Right renal pelvis (tissue), 4 donors: Measurements from ENCODE around the gene RRAGD. TPM values are rescaled to one million over a fixed set of nuclear protein-coding genes. Genes with fewer than 3 reads are reported as not detected.
"Not testable (repeated sequence)": the region's sequence is repeated elsewhere in the genome, so short reads cannot be mapped to it uniquely, and the experiment has no call there.

Experiments used
- DNase-seq, 4 donors: peaks; one replicate each; pipeline ENCODE4 v3.0.0-alpha.2; 2013; ENCODE audit warnings: low read depth in 4 of 4, low spot score in 3 of 4, missing footprints in 1 of 4
- polyA plus RNA-seq, 4 donors: library from polyadenylated mRNA; unstranded; fragments of 120-200 nt; gene quantifications; one replicate each; pipeline ENCODE4 v1.2.1, GENCODE V29; 2013; ENCODE audit not compliant: insufficient read length in 4 of 4

RRAGD gene
- polyA plus RNA-seq, 4 donors = 30.8 to 43.0 (median 36.1) TPM

DNA sequence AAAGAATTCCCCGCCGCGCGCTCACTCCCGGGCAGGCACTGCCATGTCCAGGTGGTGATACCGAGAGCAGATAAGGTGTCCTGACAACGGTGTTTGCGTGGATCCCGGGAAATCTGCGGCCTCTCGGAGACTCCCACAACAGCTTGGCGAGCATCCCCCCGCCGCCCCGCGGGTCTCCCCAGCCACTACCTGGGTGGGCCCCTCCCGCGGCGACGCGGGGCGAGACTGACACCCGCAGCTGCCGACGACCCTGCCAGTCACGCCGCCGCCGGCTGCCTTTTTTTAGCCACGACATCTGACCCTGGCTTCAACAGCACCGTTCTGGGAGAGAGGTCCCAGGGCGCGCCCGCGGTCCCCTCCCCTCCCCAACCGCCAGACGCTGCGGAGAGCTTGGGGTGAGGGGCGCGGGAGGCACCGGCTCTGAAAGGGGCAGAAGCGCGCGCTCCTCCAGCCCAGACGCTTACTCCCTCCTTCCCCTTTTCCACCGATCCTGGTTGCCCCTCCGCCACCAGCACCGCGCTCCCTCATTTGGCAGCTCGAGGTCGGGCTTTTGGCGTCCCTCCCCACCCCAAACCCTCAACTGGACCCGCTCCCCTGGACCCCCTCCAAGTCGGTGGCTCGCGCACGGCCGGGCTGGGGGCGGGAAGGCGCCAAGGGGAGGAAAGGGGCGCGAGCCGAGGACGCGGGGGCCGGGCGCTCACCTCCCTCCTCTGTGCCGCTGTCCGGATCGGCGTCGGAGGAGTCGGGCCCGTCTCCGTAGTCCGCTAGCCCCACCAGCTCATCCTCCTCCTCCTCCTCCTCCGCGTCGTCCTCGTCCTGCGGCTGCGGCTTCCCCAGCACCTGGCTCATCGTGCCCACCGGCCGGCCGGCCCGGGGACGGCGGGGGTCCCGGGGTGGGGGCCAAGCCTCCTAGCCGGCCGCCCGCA lies 665 bp downstream of the RRAGD start:
- DNase-seq = peak in 1 of 4 donors; percentile 38

- no peak for DNase-seq
Measured at GRCh38 chr6:89410788-89411144, 1.3 kb downstream of the RRAGD start.

GRCh38 chr6:89410231-89410761 lies 1.8 kb downstream of the RRAGD start:
- no peak for DNase-seq

DNA sequence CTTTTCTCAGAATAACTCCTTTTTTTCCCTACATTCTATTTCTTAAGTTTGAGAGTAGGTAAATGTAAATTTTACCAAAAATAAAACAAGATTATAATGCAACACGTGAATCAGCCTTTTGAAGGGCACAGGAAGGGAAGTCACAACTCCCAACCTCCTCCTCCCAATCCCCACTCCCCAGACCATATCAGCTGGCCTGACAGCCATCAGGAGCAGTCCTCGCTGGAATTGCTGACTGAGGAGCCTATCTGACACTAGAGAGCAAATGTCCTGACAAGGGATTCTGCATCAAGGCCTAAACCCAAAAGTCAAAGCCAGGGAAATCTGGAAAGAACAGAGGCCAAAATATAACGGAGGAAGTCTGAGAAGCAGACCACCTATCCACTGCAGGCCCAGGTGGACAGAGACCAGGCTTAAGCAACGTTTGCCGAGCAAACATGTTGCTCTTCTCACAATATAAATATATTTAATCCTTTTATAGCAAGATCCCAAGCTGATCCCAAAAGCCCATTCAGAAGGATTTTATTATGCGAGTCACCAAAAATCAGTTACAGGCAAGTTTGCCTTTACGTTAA lies 2.5 kb downstream of the RRAGD start:
- no peak for DNase-seq

DNA sequence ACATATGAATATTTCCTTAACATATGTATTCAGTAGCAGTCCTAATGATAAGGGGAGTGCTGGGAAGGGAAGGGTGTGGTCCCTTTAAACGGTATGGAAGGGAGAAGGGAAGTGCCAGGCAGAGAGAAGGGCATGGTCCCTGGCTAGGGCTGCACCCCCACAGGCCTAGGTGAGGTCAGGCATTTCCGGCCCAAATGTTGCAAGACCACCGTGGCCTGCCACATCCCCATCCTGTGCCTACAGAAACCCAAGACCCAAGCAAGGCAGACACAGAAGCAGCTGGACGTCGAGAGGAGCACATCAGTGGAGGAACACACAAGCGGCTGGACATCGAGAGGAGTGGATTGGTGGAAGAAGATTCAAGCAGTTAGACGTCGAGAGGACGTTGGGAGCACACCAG lies 5.9 kb downstream of the RRAGD start:
- DNase-seq = no peak

DNA sequence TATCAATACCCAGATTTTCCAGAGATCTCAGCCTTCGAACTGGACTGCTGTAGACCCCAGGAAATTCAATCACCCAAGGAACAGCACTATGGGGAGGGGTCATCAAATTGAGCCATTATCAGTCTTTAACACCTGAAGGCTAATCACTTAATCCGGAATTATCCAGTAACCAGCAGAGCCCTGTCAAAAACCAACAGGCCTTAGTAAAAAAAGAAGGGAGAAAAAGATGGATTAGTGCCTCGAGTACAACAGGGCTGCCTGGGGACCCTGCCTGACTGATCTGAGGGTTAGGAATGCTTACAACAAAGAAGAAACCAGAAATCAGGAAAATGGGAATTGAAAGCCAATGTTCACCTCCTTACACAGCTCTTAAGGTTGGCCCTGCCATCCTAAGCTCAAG lies 7.6 kb downstream of the RRAGD start:
- DNase-seq = no peak

DNA sequence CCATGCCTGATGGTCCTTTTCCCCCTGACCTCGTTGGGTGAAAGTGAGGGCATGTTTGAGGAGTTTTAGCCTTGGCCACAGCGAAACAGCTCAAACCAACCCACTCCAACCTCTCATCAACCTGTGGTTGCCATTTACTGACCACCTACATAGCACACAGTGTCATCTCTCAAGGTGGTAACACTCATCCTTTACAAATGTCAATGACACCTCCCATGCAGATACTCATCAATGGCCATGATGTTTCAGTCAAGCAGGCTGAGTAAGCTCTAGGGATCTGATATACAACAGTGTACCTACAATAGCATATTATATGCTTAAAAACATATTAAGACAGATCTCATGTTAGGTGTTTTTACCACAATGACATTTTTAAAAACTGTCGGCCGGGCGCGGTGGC lies 9.3 kb downstream of the RRAGD start:
- DNase-seq = no peak

- DNase-seq = no peak
Measured at GRCh38 chr6:89400912-89401399, 11.1 kb downstream of the RRAGD start.

GRCh38 chr6:89400050-89400449 lies 12.0 kb downstream of the RRAGD start:
- DNase-seq = no peak

- no peak for DNase-seq
Measured at GRCh38 chr6:89398762-89399525, 13.1 kb downstream of the RRAGD start.

- not testable (repeated sequence) for DNase-seq
Measured at GRCh38 chr6:89397884-89398283, 14.2 kb downstream of the RRAGD start.

DNA sequence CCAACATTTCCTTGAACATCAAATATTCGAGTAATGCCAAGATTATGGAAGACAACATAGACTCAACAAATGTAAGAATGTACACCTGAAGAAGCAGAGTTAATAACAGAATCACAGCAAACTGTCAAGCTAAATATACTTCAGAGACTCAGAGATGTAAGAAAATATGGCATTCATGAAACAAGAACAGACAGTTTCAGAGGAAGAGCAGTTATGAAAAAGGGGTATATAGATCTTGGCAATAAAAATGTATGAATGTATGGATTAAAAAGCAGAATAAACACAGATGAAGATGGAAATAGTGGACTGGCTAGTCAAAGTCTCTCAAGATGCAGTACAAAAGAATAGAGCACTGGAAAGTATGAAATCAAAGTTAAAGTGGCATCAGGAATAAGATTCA lies 18.4 kb downstream of the RRAGD start:
- no peak for DNase-seq

- no peak for DNase-seq
Measured at GRCh38 chr6:89392823-89393222, 19.2 kb downstream of the RRAGD start.

DNA sequence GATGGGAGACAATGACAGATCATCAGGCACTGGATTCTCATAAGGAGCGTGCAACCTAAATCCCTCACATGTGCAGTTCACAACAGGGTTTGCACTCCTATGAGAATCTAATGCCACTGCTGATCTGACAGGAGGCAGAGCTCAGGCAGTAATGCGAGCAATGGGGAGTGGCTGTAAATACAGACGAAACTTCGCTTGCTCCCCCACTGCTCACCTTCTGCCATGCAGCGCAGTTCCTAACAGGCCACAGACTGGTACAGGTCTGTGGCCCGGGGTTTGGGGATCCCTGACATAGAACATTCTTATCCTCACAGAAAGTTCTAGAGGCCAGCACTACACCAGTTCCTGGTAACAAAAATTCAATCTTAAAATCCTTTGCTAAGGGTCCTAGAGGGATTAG lies 23.2 kb downstream of the RRAGD start:
- DNase-seq = no peak

DNA sequence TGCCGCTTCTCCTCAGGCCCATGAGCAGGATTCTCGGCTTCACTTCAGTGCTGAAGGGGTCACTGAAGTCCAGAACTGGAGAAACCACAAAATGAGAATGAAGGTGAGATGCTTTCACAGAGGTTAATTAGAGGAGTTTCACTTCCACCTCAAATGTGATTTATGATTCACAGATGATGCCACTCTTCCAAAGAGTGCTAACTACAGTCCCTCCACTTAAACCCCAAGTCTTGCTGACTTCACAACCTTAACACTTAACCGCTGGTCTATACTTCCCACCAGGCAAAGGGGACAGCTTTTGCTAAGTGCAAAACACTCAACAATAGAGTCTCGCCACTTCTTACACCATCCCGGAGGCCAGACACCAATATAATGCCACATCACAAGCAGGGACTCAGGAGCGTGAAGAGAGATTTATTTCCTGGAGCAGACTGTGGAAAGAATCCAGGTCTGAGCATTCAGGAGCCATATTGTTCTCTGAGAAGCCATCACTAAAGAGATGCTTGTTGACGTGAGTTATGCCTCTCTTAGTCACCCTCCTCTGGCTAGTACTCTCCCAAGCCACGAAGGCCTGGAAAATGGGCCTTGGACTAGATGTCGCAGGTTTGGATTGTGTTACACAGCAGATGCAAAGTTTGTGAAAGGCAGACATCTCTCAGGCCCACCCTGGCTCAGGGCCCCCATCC lies 24.4 kb downstream of the RRAGD start:
- DNase-seq = no peak

- no peak for DNase-seq
Measured at GRCh38 chr6:89386917-89387491, 25.1 kb downstream of the RRAGD start.

DNA sequence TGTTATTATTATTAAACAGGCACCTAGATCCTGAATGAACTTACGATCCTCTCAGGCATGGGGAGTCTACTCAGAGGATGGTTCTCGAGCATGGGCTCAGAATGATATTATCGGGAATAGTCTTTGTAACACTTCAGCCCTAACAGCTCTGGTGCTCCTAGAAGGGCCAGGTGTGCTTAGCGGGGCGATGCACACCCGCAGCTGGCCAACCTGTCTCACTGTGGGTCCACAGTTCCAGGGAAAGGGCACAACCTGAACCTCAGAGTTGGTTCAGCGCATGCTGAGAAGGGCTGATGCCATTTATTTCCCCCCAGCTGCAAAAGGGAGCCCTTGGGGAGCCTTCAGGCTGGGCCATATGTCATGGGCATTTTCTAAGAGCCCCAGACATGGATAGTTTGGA lies 26.2 kb downstream of the RRAGD start:
- no peak for DNase-seq

DNA sequence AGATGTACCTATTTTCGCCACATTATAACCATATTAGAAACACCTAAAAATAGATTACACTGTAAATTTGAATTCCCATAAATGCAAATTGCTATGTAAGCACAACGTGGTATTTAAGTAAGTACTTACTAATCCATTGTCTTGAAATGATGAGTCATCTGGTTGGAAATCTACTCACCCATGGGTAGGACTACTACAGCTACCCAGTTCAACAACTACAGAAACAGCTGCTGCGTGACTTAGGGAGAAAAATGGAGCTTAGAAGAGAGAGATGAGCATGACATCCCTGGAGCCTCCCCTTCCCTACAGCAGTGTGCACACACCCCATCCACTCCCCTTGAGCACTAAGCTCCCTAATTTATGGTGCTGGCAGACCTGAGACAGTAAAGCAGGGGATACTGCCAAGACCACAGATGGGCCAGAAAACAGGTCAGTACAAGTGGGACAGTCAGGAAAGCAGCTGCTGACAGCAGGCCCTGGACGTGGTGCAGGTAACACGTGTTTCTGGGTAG lies 26.9 kb downstream of the RRAGD start:
- DNase-seq = no peak

- no peak for DNase-seq
Measured at GRCh38 chr6:89381031-89381430, 31.0 kb downstream of the RRAGD start.

DNA sequence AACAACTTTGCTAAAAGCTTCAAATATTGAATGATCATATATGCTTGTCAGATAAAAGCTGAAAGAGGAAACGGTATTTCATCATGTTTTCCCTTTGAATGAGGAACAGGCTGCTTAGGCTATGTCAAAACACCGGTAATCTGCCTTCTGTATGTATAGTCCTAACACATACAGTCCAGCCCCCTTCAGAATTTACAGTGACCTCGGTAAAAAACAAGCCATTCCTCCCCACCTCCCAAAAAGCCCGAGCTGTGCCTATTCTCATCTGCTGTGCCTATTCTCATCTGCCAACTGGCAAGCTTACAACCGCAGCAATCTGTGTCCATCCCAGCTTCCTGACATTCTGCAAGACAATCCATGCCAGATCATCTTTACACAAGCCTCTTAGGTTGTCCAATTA lies 32.8 kb downstream of the RRAGD start:
- no peak for DNase-seq
